RWPE2 (cell line): Measurements from ENCODE around the gene CCL28.
A peak's percentile ranks its signal among the peaks of the same experiment; 100 is the strongest.

ENCODE experiments used
- ATAC-seq: fragments of 200-7000 bp; cut with Tn5 transposase; 3 replicates; pipeline ENCODE4 v1.9.1; 2021; ENCODE audit warnings: low read depth
- DNase-seq: peaks from one replicate; pipeline ENCODE4 v3.0.0-alpha.2; 2020; ENCODE audit warnings: low spot score
- H3K27ac ChIP-seq: fragments of 450-650 bp; 2 replicates; pipeline ENCODE4 v1.5.1; 2017; ENCODE audit warnings: mild to moderate bottlenecking; ENCODE audit not compliant: poor library complexity, severe bottlenecking
- H3K27me3 ChIP-seq: fragments of 250-450 bp; sonication (Bioruptor Pico); 2 replicates; pipeline ENCODE4 v1.5.1; 2021; ENCODE audit warnings: mild to moderate bottlenecking, moderate library complexity; ENCODE audit not compliant: insufficient read depth, poor library complexity, severe bottlenecking
- H3K36me3 ChIP-seq: fragments of 250-450 bp; sonication (Bioruptor Pico); 2 replicates; pipeline ENCODE4 v1.5.1; 2020; ENCODE audit warnings: low read depth, mild to moderate bottlenecking, moderate library complexity
- H3K4me1 ChIP-seq: fragments of 250-450 bp; sonication (Bioruptor Pico); 2 replicates; pipeline ENCODE4 v1.5.1; 2021; ENCODE audit warnings: mild to moderate bottlenecking, moderate library complexity; ENCODE audit not compliant: insufficient read depth, poor library complexity, severe bottlenecking
- H3K4me3 ChIP-seq: fragments of 250-450 bp; sonication (Bioruptor Pico); 2 replicates; pipeline ENCODE4 v1.5.1; 2021; ENCODE audit warnings: mild to moderate bottlenecking, moderate library complexity; ENCODE audit not compliant: severe bottlenecking
- H3K9me3 ChIP-seq: fragments of 250-450 bp; sonication (Bioruptor Pico); 2 replicates; pipeline ENCODE4 v1.5.1; 2021; ENCODE audit warnings: mild to moderate bottlenecking, moderate library complexity; ENCODE audit not compliant: severe bottlenecking
- CTCF ChIP-seq: fragments of 450-650 bp; IDR thresholded peaks from one replicate; pipeline ENCODE4 v1.5.1; 2017; ENCODE audit warnings: mild to moderate bottlenecking, moderate library complexity; ENCODE audit not compliant: poor library complexity, severe bottlenecking

CCL28 gene

DNA sequence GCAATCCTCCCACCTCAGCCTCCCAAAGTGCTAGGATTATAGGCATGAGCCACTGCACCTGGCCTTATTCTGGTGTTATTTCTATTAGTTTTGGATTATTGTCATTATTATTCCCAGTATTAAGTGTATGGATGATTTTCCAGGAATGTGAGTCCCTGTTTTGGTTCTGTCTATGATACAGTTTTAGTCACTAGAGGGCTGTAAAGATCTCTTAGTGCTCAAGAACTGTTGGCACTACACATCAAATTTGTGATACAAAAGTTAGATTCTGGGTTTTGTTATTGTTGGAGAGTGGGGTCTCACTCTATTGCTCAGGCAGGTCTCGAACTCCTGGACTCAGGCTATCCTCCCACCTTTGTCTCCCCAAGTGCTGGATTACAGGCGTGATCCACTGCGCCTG, 12.1 kb downstream of the CCL28 start:
- H3K27me3 ChIP-seq: no peaks in the 10 kb centered on the region
- TF ChIP-seq CTCF: peak; percentile 63
- peaks cover 9% of the 10 kb centered on the region for H3K4me1 ChIP-seq
- DNase-seq (no peak), ATAC-seq (no peak)
- no peaks in the 10 kb centered on the region for H3K36me3 ChIP-seq
- no peaks in the 10 kb centered on the region for H3K9me3 ChIP-seq
- no peak overlapping the region for H3K4me3 ChIP-seq
- H3K27ac ChIP-seq: no peak overlapping the region

DNA sequence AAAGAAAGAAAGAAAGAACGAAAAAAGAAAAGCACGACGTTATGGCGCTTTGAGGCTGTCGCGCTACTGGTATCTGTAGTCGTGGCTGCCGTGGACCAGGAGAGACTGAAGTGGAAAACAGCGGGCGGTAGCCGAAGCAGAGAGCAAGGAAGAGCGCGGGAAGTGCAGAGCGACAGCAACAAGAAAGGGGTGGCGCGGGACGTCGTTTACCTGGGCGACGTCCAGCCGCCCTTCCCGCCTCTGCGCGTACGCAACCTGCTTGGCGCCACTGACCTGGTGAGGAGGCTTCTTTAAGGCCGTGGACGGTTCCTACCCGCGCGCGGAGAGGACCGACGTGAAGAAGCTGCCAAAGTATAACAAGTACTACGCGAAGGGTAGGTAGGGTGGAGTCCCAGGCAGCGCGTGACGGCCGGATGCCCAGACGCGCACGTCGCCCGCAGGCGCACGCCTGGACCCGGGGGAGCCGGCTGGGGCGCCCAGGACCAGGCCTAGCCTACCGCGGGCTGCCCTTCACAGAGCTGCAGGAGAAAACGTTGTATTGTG, 15.4 kb downstream of the CCL28 start:
- Histone ChIP-seq H3K4me1 (peaks cover 9% of the 10 kb centered on the region), H3K9me3 (no peaks in the 10 kb centered on the region), H3K4me3 (peak overlapping the region; percentile 41), H3K36me3 (no peaks in the 10 kb centered on the region), H3K27ac (peak overlapping the region; percentile 21), H3K27me3 (no peaks in the 10 kb centered on the region)
- DNase-seq (peak; percentile 74), ATAC-seq (peak; percentile 95)
- TF ChIP-seq CTCF: no peak

DNA sequence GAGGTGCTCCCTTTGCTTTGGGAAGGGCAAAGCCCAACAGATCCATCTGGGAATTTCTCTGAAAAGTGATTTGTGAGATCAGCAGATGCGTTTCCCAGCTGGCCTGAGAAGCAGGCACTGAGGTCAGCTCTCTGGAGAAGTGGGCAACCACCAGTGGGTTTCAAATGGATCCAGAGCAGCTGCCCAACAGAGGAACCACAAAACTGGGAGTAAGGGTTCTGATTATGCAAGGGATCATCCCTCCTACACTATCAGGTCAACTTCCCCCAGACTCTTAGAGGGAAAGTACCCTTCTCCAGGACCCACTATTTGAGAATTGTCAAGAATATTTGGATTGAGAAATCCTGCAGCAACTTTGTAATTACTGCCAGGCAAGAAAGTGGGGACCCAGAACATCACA, 21.7 kb downstream of the CCL28 start:
- Histone ChIP-seq H3K9me3 (no peaks in the 10 kb centered on the region), H3K4me1 (peaks cover 3% of the 10 kb centered on the region), H3K36me3 (no peaks in the 10 kb centered on the region), H3K4me3 (no peak overlapping the region), H3K27me3 (no peaks in the 10 kb centered on the region), H3K27ac (no peak overlapping the region)
- no peak for TF ChIP-seq CTCF
- DNase-seq: no peak
- ATAC-seq: no peak

DNA sequence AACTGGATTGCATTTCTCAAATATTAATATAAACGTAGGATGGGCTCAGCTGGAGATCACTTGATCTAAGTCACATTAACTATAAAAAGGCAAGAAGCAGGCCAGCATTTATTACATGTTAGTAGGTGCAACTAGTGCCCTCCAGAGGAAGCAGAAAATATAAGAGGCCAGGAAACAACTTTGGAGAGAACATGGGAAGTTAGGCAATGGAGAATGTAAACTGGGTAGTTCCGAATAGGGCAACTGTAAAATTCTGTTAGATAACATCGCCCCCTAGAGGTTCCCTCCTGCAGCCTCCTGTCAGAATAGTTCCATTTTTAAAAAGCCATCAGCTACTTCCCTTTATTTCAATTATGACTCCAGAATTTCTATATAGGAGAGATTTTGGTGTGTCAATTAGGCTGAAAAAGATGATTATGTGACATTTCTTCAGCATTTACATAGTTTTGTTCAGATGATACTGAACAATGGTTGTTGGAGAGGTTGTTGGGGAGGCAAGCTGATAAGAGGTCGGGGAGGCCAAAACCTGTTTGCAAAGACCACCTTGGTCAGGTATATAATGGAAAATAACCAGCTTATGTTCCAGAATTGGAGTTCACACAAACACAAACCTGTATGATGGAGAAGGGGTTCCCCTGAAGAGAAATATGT, 22.4 kb downstream of the CCL28 start:
- Histone ChIP-seq H3K4me3 (no peak overlapping the region), H3K27ac (no peak overlapping the region), H3K27me3 (no peaks in the 10 kb centered on the region), H3K9me3 (no peaks in the 10 kb centered on the region), H3K36me3 (no peaks in the 10 kb centered on the region), H3K4me1 (peaks cover 3% of the 10 kb centered on the region)
- ATAC-seq (peak; percentile 86), DNase-seq (no peak)
- TF ChIP-seq CTCF: peak; percentile 99

- Histone ChIP-seq H3K36me3 (no peaks in the 10 kb centered on the region), H3K9me3 (no peaks in the 10 kb centered on the region), H3K27ac (no peak overlapping the region), H3K4me3 (no peak overlapping the region), H3K4me1 (peaks cover 3% of the 10 kb centered on the region), H3K27me3 (no peaks in the 10 kb centered on the region)
- DNase-seq: no peak
- ATAC-seq: peak; percentile 86
- peak; percentile 70 for TF ChIP-seq CTCF
These were observed 25.2 kb downstream of the CCL28 start for GRCh38 chr5:43386960-43387362.
